GM12865 (cell line): ENCODE measurements around the gene GIPR.

Experiments used
- DNase-seq: peaks from one replicate; pipeline ENCODE4 v3.0.0; 2010; ENCODE audit warnings: low read depth
- H3K4me3 ChIP-seq: 2 replicates; pipeline ENCODE4 v1.5.1; 2011; ENCODE audit warnings: mild to moderate bottlenecking, low read depth, low read length, control low read depth
- TF ChIP-seq, protein P1 (sequence below): IDR thresholded peaks from 2 replicates; pipeline ENCODE4 v1.5.1; 2011; ENCODE audit warnings: low read length, control low read depth, low read depth, inconsistent platforms; ENCODE audit not compliant: insufficient read depth; ENCODE audit errors: missing control alignments

GIPR gene

DNA sequence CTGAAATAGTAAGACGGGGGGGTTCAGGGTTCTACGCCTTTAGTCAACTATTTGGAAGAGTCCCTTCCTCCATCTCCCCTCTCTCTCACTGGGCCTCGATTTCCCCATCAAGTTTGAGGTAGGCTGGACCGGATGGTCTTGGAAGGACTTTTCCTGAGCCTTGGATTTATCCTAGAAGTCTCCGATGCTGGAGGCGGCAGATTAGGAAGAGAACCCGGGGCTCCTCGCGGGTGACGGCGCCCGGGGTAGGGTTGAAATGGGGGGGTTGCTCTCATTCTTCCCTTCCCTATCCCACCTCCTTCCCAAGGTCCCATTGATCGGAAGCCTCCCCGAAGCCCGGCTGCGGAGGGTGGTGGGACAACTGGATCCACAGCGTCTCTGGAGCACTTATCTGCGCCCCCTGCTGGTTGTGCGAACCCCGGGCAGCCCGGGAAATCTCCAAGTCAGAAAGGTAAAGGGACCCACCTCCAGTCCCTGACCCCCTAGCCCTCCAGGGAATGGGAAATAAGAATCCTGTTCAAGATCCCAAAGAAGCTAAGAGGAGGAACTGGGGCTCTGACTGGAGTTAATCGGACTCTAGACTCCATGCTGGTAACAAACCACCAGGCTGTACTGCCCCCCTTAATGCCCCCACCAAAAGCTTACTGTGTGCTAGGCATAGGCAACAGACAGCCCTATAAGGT, 25.2 kb downstream of the GIPR start:
- DNase-seq: peak; percentile 82
- peak overlapping the region; percentile 100 for H3K4me3 ChIP-seq
- TF ChIP-seq, protein P1, sequence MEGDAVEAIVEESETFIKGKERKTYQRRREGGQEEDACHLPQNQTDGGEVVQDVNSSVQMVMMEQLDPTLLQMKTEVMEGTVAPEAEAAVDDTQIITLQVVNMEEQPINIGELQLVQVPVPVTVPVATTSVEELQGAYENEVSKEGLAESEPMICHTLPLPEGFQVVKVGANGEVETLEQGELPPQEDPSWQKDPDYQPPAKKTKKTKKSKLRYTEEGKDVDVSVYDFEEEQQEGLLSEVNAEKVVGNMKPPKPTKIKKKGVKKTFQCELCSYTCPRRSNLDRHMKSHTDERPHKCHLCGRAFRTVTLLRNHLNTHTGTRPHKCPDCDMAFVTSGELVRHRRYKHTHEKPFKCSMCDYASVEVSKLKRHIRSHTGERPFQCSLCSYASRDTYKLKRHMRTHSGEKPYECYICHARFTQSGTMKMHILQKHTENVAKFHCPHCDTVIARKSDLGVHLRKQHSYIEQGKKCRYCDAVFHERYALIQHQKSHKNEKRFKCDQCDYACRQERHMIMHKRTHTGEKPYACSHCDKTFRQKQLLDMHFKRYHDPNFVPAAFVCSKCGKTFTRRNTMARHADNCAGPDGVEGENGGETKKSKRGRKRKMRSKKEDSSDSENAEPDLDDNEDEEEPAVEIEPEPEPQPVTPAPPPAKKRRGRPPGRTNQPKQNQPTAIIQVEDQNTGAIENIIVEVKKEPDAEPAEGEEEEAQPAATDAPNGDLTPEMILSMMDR: peak; percentile 93

DNA sequence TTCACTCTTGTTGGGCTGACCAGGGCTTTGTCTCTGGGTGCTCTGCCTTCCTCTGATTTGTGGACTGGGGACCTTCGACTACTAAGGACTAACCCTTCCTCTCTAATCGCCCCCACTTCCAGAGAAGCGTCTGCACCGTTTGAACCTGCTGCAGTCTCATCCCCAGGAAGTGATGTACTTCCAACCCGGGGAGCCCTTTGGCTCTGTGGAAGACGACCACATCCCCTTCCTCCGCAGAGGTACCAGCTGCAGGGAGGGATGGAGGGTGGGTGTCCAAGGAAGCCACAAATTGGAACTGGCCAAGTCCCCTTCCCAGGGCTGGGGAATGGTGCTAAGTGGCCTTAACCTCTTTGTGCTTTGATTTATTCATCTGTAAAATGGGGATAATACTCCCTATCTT, 33.7 kb downstream of the GIPR start:
- DNase-seq: no peak
- TF ChIP-seq, protein P1: no peak
- H3K4me3 ChIP-seq: no peak overlapping the region

DNA sequence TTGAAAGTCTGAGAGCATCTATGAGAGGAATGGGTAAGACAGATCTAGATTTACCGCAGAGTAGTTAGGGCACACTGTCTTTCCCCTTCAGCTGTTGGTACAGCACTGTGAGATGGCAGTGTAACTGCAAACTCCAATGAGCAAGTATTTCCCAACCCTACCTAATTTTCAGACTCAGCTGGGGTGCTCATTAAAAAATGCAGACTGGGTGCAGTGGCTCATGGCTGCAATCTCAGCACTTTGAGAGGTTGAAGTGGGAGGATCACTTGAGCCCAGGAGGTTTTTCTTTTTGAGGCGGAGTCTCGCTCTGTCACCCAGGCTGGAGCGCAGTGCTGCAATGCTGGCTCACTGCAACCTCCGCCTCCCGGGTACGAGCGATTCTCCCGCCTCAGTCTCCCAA, 37.1 kb downstream of the GIPR start:
- no peak for DNase-seq
- no peak overlapping the region for H3K4me3 ChIP-seq
- TF ChIP-seq, protein P1: no peak

DNA sequence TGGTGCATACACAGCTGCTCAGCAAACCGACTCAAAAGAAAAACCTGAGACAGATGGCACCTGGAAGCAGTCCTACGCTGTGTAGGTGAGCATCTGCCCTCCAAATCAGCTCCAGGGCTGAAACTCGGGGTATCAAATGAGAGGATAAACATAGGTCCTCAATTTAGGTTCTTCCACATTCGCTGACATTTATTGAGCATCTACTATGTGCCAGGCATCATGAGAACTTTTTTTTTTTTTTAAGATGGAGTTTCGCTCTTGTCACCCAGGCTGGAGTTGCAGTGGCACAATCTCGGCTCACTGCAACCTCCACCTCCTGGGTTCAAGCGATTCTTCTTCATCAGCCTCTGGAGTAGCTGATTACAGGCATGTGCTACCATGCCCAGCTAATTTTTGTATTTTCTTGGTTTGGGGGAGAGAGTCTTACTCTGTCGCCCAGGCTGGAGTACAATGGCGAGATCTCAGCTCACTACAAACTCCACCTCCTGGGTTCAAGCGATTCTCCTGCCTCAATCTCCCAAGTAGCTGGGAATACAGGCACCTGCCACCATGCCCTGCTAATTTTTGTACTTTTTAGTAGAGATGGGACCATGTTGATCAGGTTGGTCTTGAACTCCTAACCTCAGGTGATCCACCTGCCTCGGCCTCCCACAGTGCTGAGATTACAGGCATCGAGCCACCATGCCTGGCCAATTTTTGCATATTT, 37.8 kb downstream of the GIPR start:
- TF ChIP-seq, protein P1: no peak
- no peak overlapping the region for H3K4me3 ChIP-seq
- no peak for DNase-seq

DNA sequence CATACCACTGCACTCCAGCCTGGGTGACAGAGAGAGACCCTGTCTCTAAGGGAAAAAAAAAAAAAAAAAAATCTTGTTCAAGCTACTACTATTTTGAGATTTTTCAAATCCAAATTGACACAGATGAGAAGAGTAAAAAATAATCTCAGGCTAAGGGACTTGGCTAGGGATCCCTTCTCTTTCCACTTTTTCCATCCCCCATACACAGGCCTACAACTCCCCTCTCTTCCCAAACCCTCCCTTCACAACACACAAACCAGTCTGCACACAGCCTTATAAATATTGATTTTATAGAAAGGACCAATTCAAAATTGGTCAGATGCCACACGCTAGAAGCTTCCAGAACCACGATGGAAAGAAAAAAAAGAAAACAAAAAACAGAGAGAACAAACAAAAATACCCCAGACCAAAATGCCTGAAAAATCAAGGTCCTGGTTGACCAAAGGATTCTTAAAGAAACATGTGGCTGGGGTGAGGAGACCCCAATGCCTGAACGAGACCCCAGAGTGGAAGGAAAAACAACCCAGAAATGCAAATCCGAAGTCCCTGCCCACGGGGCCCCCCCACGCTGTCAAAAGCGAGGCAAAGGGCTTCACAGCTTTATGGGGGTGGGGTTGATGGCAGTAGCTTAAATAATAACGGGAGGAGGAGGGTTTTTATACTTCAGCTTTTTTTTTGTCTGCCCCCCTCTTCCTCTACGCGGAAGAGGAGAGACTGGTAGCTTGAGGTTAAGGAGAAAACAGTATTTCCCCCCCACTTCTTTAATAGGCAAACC, 42.5 kb downstream of the GIPR start:
- H3K4me3 ChIP-seq: no peak overlapping the region
- TF ChIP-seq, protein P1: no peak
- DNase-seq: no peak

DNA sequence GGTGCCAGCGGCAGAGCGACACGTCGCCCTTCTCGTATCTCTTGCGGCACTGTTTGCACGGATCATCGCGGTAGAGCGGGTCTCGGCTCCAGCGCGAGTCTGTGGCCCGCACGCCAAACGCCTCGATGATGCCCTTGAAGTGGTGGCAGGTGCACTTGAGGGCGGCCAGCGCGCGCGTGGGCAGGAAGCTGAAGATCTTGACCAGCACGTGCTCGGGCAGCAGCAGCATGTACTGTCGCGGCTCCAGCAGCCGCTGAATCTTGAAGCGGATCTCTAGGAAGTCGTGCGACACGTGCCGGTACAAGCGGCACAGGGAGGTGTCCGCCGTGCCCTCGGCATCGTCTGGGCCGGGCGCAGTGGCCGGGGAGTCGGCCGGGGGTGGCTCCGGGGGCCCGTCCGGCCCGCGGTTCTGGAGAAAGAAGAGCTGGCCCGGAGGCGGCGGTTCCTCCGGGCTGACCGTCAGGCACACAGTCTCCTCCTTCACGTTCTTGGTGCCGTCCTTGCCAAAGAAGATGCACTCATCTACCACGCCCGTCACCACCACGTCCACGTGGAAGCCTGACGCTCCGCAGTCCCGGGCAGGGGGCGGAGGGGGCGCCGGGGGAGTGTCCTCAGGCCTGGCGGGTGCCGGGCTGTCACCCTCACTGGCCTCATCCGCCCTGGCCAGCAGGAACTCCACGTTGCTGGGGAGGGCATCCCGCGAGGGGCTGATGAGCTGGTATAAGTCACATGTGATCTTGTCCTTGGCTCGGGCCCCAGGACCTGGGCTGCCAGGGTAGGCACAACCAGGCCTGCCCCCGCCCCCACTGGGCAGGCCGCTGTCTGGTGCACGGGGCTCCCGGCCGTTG, 44.1 kb downstream of the GIPR start:
- H3K4me3 ChIP-seq: no peak overlapping the region
- TF ChIP-seq, protein P1: no peak
- no peak for DNase-seq
